Activated CD8-positive, alpha-beta memory T cell treated with anti-CD3 and anti-CD28 coated beads, Interleukin-2, amount 10 ng/mL, durations not matched to agents 7 days and 5 days (primary cell): Measurements from ENCODE around the gene CD46. TPM values are rescaled to one million over a fixed set of nuclear protein-coding genes. Genes with fewer than 3 reads are reported as not detected.
A peak's percentile ranks its signal among the peaks of the same experiment; 100 is the strongest.

Experiments
- ATAC-seq: fragments of 150-1000 bp; cut with Tn5 transposase; one replicate; pipeline ENCODE4 v1.10.0; 2021; ENCODE audit warnings: moderate library complexity
- CTCF ChIA-PET: fragments of 350-600 bp; sonication (Branson Sonifier 250); formaldehyde crosslinking; loops from one replicate; lab custom pipeline; 2021; ENCODE audit warnings: antibody characterized with exemption; lab: Charles Lee
- DNase-seq: peaks from one replicate; pipeline ENCODE4 v3.0.0-alpha.2; 2020
- H3K27ac Mint-ChIP-seq: one replicate; pipeline ENCODE4 v1.8.0; 2021; ENCODE audit warnings: mild to moderate bottlenecking, mixed read lengths
- H3K27me3 Mint-ChIP-seq: one replicate; pipeline ENCODE4 v1.8.0; 2021; ENCODE audit warnings: mixed read lengths
- H3K36me3 Mint-ChIP-seq: one replicate; pipeline ENCODE4 v1.8.0; 2021; ENCODE audit warnings: mild to moderate bottlenecking, mixed read lengths
- H3K4me1 Mint-ChIP-seq: one replicate; pipeline ENCODE4 v1.8.0; 2021; ENCODE audit warnings: mixed read lengths
- H3K4me3 Mint-ChIP-seq: one replicate; pipeline ENCODE4 v1.8.0; 2021; ENCODE audit warnings: mild to moderate bottlenecking, moderate library complexity, mixed read lengths
- H3K9me3 Mint-ChIP-seq: one replicate; pipeline ENCODE4 v1.8.0; 2022; ENCODE audit warnings: low read depth, mixed read lengths
- total RNA-seq, 2 experiments: library from RNA; stranded (reverse); gene quantifications; one replicate each; pipeline ENCODE4 v1.2.3, GENCODE V29; 2021

The CD46 gene
- total RNA-seq, 2 experiments from 2014 or later, result 98.3 to 104 TPM

GRCh38 chr1:207823531-207823879 lies 71.7 kb downstream of the CD46 start:
- CTCF ChIA-PET, result interaction anchor here (0.6 to 15.9 kb wide), 12 partner anchors 8 to 140 kb away, joined by 3 to 414 read pairs (median 4); no protein-coding TSS in a partner anchor
- Mint-ChIP-seq H3K9me3 (no peaks in the 10 kb centered on the region), H3K4me3 (peak overlapping the region; percentile 83), H3K4me1 (peaks cover 68% of the 10 kb centered on the region), H3K27me3 (no peaks in the 10 kb centered on the region), H3K36me3 (peaks cover 23% of the 10 kb centered on the region), H3K27ac (peak overlapping the region; percentile 100)
- DNase-seq (no peak), ATAC-seq (no peak)

DNA sequence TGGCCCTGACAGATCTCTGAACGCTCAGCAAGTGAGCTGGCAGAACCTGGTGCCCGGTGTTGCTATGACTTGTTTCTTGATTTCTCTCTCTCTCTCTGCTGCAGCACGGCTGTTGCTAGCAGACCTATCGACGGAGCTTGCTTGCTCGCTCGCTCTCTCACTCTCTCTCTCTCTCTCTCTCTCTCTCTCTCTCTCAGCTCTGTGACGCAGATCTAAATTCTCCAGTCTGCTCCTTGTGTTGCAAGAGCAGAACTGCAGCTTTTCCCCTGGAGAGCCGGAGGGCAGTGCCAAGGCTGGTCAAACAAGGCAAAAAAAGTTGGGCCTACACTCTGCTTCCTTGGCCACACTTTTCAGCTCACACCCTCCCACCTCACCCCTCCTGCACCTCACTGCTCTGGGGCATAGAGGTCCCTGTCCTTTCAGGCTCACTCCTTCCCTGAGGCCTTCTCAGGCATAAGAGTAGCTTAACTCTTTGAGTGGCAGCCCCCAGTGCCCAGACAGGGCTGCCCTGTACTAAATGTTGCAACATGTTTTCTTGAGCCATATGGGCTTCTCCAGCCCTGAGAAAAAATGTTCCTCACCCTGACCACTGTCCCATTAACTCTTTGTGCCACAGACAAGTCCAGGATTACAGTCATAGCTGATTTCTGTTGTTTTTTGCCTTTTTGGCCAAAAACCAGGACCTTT lies 72.2 kb downstream of the CD46 start:
- H3K4me1 Mint-ChIP-seq, result peaks cover 73% of the 10 kb centered on the region
- CTCF ChIA-PET, result interaction anchor here (0.6 to 15.9 kb wide), 12 partner anchors 9 to 139 kb away, joined by 3 to 414 read pairs (median 4); no protein-coding TSS in a partner anchor
- no peaks in the 10 kb centered on the region for H3K27me3 Mint-ChIP-seq
- ATAC-seq (peak; percentile 44), DNase-seq (peak; percentile 85)
- peak overlapping the region; percentile 100 for H3K27ac Mint-ChIP-seq
- no peaks in the 10 kb centered on the region for H3K9me3 Mint-ChIP-seq
- peak overlapping the region; percentile 83 for H3K4me3 Mint-ChIP-seq
- H3K36me3 Mint-ChIP-seq, result peaks cover 22% of the 10 kb centered on the region

DNA sequence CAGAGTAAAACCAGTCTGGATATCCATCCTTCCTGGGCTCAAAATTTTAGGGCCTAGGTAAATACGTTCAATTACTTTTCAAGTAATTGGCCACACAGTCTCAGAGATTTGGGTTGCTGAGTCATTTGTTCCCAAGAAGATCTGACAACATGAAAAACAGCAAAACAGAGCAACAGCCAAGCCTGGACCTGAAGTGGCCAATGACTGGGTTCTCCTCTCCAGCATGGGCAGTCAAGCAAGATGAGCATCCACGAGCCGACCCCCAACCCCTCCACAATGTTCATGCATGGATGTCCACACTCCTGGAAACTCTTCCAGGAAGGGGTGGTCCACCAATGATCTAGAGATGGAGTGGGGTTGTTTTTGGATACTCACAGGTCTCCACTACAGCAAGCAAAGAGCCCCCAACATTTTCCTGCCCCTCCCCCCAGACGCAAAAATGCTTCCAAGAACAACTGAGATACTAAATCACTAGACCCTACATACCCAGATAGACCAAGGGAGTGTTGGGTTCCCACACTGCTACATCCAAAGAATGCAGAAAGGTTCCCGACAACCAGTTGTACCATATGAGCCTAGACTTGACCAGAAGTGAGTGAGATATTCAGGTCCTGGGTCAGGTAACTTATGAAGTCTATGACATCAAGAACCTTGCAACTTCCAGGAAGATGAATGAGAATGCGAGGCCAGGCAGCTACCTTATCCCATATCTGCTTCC lies 73.0 kb downstream of the CD46 start:
- no peaks in the 10 kb centered on the region for H3K9me3 Mint-ChIP-seq
- H3K27me3 Mint-ChIP-seq, result no peaks in the 10 kb centered on the region
- H3K4me3 Mint-ChIP-seq, result peak overlapping the region; percentile 83
- DNase-seq (peak; percentile 53), ATAC-seq (no peak)
- peaks cover 18% of the 10 kb centered on the region for H3K36me3 Mint-ChIP-seq
- CTCF ChIA-PET, result interaction anchor here (1.2 to 15.9 kb wide), 9 partner anchors 9 to 138 kb away, joined by 3 to 414 read pairs (median 6); no protein-coding TSS in a partner anchor
- H3K27ac Mint-ChIP-seq, result peak overlapping the region; percentile 100
- peaks cover 78% of the 10 kb centered on the region for H3K4me1 Mint-ChIP-seq

GRCh38 chr1:207825409-207825695 lies 73.5 kb downstream of the CD46 start:
- Mint-ChIP-seq H3K4me1 (peaks cover 78% of the 10 kb centered on the region), H3K27ac (peak overlapping the region; percentile 100), H3K4me3 (peak overlapping the region; percentile 83), H3K36me3 (peaks cover 18% of the 10 kb centered on the region), H3K9me3 (no peaks in the 10 kb centered on the region), H3K27me3 (no peaks in the 10 kb centered on the region)
- CTCF ChIA-PET, result interaction anchor here (1.2 to 15.9 kb wide), 5 partner anchors 13 to 138 kb away, joined by 4 to 414 read pairs (median 26); no protein-coding TSS in a partner anchor
- DNase-seq, result no peak
- ATAC-seq, result no peak

GRCh38 chr1:207825719-207826556 lies 74.1 kb downstream of the CD46 start:
- peak; percentile 83 for ATAC-seq

GRCh38 chr1:207826557-207827487 lies 75.0 kb downstream of the CD46 start:
- H3K4me1 Mint-ChIP-seq, result peaks cover 88% of the 10 kb centered on the region
- H3K9me3 Mint-ChIP-seq, result no peaks in the 10 kb centered on the region
- CTCF ChIA-PET, result interaction anchor here (1.1 to 15.9 kb wide), 9 partner anchors 11 to 137 kb away, joined by 3 to 414 read pairs (median 8); no protein-coding TSS in a partner anchor
- no peaks in the 10 kb centered on the region for H3K27me3 Mint-ChIP-seq
- peaks cover 18% of the 10 kb centered on the region for H3K36me3 Mint-ChIP-seq
- ATAC-seq, result no peak
- DNase-seq, result no peak
- H3K4me3 Mint-ChIP-seq, result peak overlapping the region; percentile 83
- peak overlapping the region; percentile 100 for H3K27ac Mint-ChIP-seq

More at GRCh38 chr1:207825719-207826556, 74.1 kb downstream of the CD46 start:
- DNase-seq, result peak; percentile 96
- peak overlapping the region; percentile 83 for H3K4me3 Mint-ChIP-seq
- peak overlapping the region; percentile 100 for H3K27ac Mint-ChIP-seq
- CTCF ChIA-PET, result interaction anchor here (1.2 to 15.9 kb wide), 6 partner anchors 14 to 138 kb away, joined by 3 to 414 read pairs (median 16); no protein-coding TSS in a partner anchor
- H3K9me3 Mint-ChIP-seq, result no peaks in the 10 kb centered on the region
- no peaks in the 10 kb centered on the region for H3K27me3 Mint-ChIP-seq
- H3K4me1 Mint-ChIP-seq, result peaks cover 79% of the 10 kb centered on the region
- H3K36me3 Mint-ChIP-seq, result peaks cover 18% of the 10 kb centered on the region

GRCh38 chr1:207827488-207827830 lies 75.6 kb downstream of the CD46 start:
- DNase-seq, result no peak
- Mint-ChIP-seq H3K4me3 (no peak overlapping the region), H3K36me3 (peaks cover 16% of the 10 kb centered on the region), H3K27ac (peak overlapping the region; percentile 100), H3K9me3 (no peaks in the 10 kb centered on the region), H3K4me1 (peaks cover 93% of the 10 kb centered on the region), H3K27me3 (no peaks in the 10 kb centered on the region)
- CTCF ChIA-PET, result interaction anchor here (1.1 to 15.9 kb wide), 8 partner anchors 11 to 137 kb away, joined by 3 to 414 read pairs (median 10); no protein-coding TSS in a partner anchor
- ATAC-seq, result no peak

GRCh38 chr1:207828046-207828445 lies 76.2 kb downstream of the CD46 start:
- ATAC-seq (no peak), DNase-seq (no peak)
- no peaks in the 10 kb centered on the region for H3K9me3 Mint-ChIP-seq
- H3K4me3 Mint-ChIP-seq, result no peak overlapping the region
- H3K27ac Mint-ChIP-seq, result peak overlapping the region; percentile 65
- H3K4me1 Mint-ChIP-seq, result peaks cover 94% of the 10 kb centered on the region
- peaks cover 14% of the 10 kb centered on the region for H3K36me3 Mint-ChIP-seq
- CTCF ChIA-PET, result interaction anchor here (1.5 to 15.9 kb wide), 6 partner anchors 10 to 135 kb away, joined by 4 to 414 read pairs (median 18); no protein-coding TSS in a partner anchor
- no peaks in the 10 kb centered on the region for H3K27me3 Mint-ChIP-seq

DNA sequence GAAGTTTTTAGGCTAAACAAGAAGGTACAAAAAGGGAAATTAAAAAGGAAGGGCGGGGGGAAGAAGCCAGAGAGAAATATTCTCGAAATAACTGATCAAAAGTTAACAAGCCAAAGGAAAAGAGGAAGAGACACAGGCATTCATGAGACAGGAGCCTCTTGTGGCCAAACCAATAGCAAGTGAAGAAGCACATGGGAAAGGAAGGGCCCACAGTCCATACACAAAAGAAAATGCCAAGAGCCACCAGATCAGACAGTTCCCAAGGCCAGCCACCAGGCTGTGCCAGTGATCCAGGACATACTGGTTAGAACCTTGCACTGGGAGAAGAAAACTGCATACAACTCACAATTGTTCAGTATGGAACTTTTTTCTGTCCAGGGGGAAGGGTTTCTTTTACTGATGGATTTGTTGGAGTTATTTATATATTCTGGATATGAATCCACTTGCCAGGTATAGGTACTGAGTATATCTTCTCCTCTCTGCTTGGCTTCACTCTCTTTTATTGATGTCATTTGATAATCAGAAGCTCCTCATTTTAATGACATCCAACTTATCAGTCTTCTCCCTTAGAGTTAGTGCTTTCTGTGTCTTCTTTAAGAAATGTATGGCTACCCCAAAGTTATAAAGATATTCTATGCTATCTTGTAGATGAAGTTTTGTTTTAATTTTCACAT lies 76.8 kb downstream of the CD46 start:
- peaks cover 95% of the 10 kb centered on the region for H3K4me1 Mint-ChIP-seq
- H3K36me3 Mint-ChIP-seq, result peaks cover 13% of the 10 kb centered on the region
- DNase-seq, result peak; percentile 74
- H3K27me3 Mint-ChIP-seq, result no peaks in the 10 kb centered on the region
- peak; percentile 20 for ATAC-seq
- no peaks in the 10 kb centered on the region for H3K9me3 Mint-ChIP-seq
- CTCF ChIA-PET, result interaction anchor here (0.6 to 15.9 kb wide), 13 partner anchors 10 to 135 kb away, joined by 3 to 414 read pairs (median 7); no protein-coding TSS in a partner anchor
- H3K27ac Mint-ChIP-seq, result peak overlapping the region; percentile 65
- H3K4me3 Mint-ChIP-seq, result no peak overlapping the region

GRCh38 chr1:207829576-207829975 lies 77.7 kb downstream of the CD46 start:
- Mint-ChIP-seq H3K36me3 (peaks cover 12% of the 10 kb centered on the region), H3K4me3 (no peak overlapping the region), H3K4me1 (peaks cover 95% of the 10 kb centered on the region), H3K27me3 (no peaks in the 10 kb centered on the region), H3K9me3 (no peaks in the 10 kb centered on the region), H3K27ac (no peak overlapping the region)
- DNase-seq (no peak), ATAC-seq (no peak)
- CTCF ChIA-PET, result interaction anchor here (0.6 to 15.9 kb wide), 12 partner anchors 10 to 299 kb away, joined by 3 to 414 read pairs (median 6); no protein-coding TSS in a partner anchor

- Mint-ChIP-seq H3K27ac (peak overlapping the region; percentile 66), H3K4me3 (no peak overlapping the region), H3K36me3 (peaks cover 8% of the 10 kb centered on the region), H3K27me3 (no peaks in the 10 kb centered on the region), H3K4me1 (peaks cover 86% of the 10 kb centered on the region), H3K9me3 (no peaks in the 10 kb centered on the region)
- ATAC-seq (no peak), DNase-seq (no peak)
- CTCF ChIA-PET, result interaction anchor here (3.1 to 15.9 kb wide), 3 partner anchors 38 to 133 kb away, joined by 30 to 414 read pairs (median 37); no protein-coding TSS in a partner anchor
Measured at GRCh38 chr1:207830788-207831187, 78.9 kb downstream of the CD46 start.
